HEK293 (cell line): ENCODE measurements around the gene A2ML1.

Source experiments
- REST ChIP-seq: fragments of 450-650 bp; formaldehyde crosslinking; IDR thresholded peaks from 2 replicates; pipeline ENCODE4 v1.5.1; 2016; ENCODE audit warnings: missing biosample characterization, missing genetic modification characterization
- TF ChIP-seq, protein P1 (sequence below): fragments of 450-650 bp; formaldehyde crosslinking; IDR thresholded peaks from 2 replicates; pipeline ENCODE4 v1.5.1; 2016; ENCODE audit warnings: missing biosample characterization, missing genetic modification characterization

DNA sequence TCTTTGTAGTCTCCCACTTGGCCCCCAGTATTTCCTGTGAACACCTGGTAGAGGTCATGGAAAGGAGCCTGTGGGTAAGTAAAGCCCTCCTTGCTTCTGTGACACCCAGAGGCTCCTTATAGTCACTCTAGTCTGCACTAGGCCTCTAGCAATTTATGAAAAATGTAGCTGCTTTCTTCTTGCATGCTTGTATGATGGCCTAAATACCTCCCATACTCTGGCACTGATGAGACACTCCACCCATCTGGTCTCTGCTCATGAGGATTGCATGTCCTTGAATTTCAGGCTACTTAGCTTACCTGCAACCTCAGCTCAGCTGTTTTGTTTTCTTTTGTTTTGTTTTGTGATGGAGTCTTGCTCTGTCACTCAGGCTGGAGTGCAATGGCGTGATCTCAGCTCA is 4.6 kb upstream of the A2ML1 start:
- TF ChIP-seq REST (tag by site-specific recombination): no peak
- TF ChIP-seq, protein P1, sequence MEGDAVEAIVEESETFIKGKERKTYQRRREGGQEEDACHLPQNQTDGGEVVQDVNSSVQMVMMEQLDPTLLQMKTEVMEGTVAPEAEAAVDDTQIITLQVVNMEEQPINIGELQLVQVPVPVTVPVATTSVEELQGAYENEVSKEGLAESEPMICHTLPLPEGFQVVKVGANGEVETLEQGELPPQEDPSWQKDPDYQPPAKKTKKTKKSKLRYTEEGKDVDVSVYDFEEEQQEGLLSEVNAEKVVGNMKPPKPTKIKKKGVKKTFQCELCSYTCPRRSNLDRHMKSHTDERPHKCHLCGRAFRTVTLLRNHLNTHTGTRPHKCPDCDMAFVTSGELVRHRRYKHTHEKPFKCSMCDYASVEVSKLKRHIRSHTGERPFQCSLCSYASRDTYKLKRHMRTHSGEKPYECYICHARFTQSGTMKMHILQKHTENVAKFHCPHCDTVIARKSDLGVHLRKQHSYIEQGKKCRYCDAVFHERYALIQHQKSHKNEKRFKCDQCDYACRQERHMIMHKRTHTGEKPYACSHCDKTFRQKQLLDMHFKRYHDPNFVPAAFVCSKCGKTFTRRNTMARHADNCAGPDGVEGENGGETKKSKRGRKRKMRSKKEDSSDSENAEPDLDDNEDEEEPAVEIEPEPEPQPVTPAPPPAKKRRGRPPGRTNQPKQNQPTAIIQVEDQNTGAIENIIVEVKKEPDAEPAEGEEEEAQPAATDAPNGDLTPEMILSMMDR (tag by site-specific recombination): no peak
